ENCODE data around the gene PLXNA4.

Gene PLXNA4

DNA sequence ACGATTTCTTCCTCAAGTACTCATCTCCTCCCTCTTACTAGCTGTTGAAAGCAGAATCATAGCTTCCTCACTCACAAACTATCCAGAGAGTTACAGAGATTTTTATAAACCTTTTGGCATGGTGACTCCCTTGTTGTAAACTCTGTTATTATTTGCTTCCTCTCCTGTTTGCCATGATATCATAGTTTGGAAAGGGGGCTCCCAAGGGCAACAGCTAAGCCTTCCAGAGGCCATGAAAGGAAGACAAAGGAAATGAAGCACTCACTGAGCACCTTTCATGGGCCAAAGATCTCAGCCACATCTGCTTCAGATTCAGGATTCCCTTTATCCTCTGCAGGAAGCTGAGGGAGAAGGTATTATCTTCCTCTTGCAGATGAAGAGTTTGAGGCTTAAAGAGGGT, 484.6 kb downstream of the PLXNA4 start:
- no peak for DNase-seq (ENCODE audit: low spot score)

DNA sequence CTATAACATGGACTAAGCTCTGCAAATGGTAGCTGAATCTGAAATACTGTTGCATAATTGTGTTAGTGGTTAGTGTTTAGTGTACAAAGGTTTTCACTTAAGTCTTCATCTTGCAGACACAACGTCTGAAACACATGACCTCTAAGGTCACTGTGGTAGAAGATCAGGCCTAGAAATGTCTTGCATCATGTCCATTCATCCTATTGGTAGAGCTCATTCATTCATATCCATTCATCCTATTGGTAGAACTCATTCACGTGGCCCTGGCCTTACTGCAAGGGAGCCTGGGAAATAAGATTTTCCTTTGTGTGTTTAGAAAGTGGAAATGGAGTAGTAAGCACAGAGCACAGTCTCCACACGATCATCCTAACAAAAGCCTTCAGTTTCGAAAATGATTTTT, 485.8 kb downstream of the PLXNA4 start:
- DNase-seq (ENCODE audit: low spot score), result no peak

DNA sequence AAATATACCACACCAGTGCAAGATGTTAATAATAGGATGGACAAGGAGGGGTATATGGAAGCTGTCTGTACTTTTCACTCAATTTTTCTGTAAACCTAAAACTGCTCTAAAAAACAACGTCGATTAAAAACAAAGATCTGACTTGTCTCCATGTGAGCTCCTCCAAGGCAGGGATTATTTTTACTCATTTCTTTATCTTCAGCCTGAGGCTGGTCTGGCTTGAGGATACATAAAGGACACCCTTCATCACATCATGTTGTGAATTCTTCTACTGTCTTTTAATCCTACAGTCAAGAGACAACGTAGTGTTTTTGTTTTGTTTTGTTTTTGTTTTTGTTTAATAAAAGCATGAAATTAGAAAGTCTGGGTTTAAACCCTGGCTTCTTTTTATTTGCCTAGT, 486.9 kb downstream of the PLXNA4 start:
- DNase-seq (ENCODE audit: low spot score), result no peak

DNA sequence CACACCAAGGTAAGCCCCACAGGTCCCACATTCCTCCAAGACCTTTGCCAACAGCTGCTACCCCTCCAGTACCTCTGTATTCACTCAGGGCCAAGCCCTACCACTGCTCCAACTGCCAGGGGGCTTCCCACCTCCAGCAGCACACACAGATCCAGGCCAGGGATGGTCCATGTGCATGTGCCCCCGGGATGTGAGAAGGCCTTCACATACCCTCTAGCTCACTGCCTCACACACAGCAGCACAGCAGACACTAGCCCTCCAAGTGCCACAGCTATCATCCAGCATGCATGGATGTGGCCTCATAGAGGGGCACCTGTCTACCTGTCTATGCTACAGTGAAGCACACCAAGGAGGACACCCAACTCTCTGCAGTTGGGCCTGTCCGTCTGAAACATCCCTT, 488.8 kb downstream of the PLXNA4 start:
- DNase-seq (ENCODE audit: low spot score), result no peak

DNA sequence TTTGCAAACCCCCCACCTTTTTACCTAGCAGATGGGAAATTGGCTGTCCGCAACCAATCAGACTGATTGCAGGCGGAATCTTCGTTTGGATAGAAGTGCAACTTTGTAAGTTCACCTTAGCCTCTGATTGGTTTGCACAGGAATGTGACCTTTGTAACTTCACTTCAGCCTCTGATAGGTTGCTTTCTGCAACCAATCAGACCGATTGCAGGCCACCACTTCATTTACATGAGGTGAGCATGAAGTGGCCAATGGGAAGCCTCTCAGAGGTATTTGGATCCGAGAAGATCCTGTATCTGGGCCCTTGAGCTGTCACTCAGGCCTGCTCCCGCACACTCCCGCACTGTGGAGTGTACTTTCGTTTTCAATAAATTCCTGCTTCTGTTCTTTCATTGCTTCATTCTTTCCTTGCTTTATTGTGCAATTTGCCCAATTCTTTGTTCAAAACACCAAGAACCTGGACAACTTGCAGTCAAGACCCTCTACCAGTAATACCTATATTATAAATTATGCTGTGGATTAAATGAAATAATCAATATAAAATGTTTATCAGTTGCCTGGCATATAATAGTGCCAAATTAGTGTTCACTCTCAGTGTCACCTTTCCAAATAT, 491.4 kb downstream of the PLXNA4 start:
- no peak for DNase-seq (ENCODE audit: low spot score)

DNA sequence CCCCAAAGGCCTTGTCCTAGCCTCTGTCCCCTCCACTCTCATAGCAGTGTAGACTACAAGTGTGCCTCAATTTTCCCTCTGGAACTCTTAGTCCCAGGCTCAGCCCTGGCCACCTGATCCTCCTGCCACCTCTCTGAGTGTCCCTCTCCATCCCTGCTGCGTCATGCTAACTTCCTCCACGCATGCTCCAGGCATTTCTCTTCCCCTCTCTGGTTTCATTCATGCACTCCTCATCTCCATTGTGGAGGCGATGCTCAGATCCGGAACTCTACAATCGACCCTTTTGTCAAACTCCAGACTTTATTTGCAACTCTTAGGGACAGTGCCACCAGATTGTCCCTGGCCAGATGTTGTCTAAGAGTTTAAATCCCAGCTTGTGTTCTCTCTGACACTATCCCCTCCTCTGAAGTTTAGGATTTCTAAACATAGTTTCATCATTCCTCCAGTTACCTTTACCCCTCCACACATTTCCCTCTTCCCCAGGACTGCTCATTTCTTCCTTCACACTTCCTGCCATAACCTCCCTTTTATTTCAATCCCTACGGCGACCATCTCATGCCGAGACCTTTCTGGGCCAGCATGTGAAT, 492.6 kb downstream of the PLXNA4 start:
- DNase-seq (ENCODE audit: low spot score), result no peak

DNA sequence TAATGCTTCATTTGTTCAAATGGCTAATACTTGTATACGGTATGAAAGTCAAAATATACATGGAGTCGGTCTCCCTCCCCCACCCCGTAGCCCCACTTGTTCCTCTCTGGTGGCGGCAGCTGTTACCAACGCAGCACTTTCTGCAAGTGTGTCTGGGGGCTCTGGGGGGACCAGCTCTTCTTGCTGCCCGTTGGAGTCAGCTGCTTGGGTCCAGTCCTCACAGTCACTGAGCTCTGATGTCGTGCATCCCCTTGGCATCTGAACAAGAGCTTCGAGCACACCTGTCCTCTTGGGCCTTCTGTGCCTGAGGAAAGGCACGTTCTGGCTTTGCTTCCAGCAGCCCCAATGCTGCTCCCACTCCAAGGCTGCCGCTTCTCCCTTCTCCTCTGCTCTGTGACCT, 493.1 kb downstream of the PLXNA4 start:
- no peak for DNase-seq (ENCODE audit: low spot score)

DNA sequence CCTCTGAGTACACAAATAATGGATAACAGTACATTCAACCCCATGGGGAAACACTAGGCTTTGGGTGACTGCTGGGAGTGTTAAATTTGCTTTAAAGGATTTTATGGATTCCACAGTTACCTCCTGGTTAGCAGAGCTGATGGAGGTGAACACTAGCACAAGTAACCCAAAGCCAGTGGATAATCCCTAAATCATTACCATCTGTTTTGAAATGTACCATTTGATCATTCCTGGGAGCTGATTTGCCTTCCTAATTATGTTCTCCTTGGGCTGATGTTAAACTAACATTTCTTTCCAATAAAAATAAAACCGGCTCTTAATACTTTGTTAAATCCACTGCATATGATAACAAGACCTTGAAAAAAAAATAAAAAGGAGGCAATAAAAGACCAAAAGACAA, 493.9 kb downstream of the PLXNA4 start:
- no peak for DNase-seq (ENCODE audit: low spot score)

DNA sequence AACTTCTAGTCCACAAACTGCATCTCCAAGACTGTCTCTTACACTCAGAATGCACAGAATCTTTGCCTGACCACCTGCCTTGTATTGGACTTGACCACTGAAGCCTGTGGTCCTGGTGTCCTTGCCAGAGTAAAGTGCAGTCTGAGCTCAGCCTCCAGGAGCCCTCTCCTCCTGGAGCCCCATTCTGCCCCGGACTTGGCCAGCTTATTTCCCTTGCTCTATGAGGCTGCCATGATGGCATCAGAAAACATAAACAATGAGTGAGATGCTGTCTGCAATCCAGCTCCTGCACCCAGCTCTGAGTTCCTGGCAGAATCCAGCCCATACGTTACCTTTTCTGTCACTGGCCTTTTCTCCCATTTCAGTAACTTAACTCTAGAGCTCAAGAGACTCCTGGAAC, 494.6 kb downstream of the PLXNA4 start:
- no peak for DNase-seq (ENCODE audit: low spot score)

DNA sequence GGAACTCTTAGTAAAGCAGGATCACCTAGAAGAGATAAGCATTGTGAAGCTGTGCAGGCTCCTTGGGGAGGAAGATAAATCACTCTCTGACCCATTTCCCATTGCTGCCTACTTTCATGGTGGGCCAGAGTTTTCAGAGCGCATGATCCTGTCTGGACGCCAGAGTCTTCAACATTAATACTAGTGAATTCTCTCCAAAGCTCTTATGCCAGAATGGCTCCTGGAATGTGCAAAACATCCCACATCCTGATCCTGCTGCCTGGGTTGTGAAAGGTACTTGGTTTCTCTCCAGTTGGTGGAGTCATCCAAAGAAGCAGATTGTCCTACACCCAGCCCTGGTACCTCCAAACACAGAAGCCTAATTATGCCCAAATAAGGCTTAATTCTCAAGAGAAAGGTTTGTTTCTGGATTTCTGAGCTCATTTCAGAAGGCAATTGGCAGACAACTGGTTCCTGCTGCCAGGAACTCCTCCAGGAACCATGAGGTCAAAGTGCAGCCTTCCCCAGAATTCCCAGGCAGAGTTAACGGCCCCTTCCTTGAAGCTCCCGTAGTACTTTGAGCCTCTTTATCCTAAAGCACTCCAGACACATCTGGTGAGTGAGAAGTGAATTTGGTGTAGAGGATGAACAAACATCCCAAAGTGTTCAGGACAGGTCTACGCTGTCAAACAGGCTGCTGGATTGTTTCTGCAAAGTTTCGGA, 495.2 kb downstream of the PLXNA4 start:
- no peak for DNase-seq (ENCODE audit: low spot score)

DNA sequence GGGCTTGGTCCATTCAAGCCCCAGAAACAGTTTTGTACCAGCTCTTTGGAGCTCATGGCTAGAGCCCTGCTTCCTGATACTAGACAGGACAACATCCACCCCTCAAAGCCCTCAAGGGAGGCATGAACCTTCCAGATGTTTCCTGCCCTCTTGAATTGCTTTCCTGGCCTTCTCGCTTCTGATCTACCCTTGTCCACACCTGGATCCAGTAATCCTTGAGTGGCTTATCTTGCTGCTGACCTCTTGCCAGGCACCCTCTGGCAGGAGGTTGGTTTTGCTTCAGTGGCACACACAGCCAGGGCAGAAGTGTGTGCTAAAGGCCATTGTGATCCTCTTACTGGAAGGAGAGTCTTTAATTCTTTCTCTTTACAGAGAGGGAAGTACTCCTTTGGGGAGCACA, 495.8 kb downstream of the PLXNA4 start:
- DNase-seq (ENCODE audit: low spot score), result no peak

DNA sequence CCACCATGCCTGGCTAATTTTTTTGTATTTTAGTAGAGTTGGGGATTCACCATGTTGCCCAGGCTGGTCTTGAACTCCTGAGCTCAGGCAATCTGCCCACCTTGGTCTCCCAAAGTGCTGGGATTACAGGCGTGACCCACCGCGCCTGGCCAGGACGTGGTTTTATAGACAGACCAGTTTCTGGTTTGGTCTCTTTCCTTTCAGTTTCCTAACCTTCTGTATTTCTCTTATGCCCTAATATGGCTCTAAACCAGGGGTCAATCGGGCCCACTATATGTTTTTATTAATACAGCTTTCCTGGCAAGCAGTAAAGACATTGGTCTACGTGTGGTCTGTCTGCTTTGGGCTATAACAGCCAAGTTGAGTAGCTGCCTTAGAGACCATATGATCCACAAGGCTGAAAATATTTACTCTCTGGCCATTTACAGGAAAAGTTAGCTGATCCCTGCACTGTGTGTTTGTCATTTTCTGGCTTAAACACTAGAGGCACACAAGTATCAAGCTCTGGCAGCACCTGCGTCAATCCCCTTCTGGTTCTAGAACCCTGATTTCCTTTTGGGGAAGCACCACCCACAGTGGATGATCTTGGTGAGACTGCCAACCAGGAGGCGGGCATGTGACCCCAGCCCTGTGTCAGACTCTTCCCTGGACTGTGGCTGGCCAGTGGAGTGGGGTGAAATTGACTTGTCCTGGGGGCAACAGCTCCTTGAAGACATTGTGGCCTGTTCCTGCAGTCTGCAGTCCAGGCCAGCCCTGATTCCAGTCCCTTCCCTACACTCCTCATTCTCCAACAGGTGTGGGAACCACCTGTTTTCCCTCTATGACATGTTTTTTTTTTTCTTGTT, 497.2 kb downstream of the PLXNA4 start:
- no peak for DNase-seq (ENCODE audit: low spot score)

DNA sequence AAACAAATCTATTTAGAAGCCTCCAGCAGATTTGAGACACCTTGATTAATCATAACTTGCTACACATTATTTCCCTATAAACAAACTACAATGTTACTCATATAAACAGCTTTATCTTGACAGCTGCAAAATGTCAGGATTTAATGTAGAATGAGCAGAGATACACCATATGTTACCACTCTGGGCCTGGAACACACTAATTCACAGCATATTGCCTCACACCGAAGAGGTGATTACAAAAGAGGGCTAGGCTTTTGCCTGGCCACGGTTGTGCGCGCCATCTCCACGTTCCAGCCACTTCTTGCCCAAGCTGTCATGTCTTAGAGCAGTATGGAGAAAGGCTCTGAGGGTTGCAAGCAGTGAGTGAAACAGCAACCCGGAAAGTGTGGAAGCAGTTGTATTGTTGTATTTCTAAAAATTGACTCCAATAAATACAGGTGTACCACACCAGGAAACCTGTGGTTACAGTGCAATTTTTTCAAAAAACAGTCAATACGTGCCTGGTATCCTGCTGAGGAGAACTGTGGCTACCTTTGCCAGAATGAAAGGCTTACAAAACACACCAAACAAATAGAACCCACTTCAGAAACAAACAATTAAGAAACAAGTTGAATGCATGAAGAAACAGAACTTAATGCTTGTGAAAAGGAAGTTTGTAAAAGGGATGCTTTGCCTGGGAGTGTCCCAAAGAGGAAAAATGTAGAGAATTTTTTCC, 498.1 kb downstream of the PLXNA4 start:
- no peak for DNase-seq (ENCODE audit: low spot score)

DNA sequence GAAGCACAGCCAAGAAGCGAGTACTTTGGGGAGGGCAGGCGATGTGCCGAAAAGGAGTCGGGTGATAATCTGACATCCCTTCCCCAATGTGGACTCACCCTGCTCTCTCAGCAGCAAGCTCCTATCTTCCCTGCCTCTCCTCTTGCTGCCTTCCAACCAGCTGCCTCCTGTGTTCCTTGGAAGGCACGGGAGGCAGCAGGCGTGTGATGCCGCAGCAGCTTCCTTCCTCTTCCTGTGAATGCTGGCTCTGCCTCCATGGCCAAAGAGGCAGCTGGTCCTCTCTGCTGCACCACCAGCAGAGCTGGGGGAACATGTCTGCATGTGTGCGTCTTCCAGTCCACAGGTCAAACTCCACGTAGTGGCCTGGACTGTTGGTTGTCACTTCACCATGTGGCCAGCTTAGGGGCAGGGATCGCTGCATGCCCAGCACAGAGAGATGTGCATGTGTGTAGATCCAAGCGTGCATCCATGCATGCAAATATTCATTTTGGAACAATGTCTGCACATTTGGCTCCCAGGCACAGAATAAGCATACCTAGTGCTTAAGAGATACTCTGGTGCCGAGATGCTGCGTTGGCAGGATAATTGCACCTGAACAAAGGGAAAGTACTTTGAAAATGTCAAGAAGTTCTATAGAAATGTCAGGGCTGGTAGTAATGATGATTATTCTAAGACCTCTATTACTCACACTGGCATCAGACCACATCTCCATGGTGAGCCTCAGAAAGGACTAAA, 499.8 kb downstream of the PLXNA4 start:
- DNase-seq (ENCODE audit: low spot score), result no peak

DNA sequence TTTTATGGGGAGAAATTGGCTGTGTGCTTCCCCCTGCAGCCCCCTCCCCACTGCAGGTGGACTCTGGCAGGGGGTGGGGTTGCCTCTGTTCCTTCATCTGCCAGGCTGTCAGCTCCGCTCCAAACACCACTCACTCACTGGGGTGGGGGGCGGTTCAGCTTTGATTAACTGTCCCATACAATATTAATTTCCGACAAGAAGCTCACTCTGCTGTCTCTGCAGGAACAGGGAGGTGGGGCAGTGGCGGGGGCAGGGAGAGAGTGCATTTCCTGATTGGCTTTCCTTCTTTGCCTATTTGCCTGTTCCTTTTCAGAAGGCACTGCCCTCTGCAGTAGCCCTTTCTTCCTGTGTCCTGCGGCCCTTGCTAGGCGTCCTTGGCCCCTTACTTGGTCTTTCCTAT, 500.8 kb downstream of the PLXNA4 start:
- DNase-seq (ENCODE audit: low spot score), result no peak

DNA sequence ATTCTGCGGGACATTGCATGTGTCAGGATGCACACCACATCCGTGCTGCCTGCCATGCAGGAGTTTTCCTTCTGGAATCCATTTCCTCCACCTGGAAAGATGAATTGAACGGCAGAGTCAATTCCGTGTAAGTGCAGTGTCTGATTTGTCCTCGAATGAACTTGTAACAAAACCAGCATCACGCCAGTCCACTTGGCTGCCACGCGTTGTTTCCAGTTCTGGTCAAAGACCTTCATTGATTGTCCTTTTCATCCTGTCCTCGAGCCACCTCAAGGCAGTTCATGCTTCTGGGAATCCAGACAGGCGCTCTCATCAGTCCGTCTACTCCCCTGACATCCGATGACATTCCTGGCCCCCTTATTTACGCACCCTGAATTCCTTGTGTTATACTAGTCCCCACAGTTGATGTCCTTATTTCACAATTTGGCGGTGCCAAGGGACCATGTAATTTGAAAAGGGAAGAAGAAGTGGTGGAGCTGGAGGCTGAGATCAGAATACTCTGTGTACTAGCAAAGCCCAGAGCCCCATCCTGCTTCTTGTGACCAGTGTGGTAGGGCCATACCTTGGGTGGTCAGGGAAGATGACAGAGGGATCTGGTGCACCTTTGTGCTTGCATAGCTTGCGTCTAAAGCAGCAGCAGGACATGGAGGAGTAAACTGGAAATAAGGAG, 502.2 kb downstream of the PLXNA4 start:
- no peak for DNase-seq (ENCODE audit: low spot score)
